SH-SY5Y (cell line): ENCODE measurements around the gene OR5B2.

Experiments
- GATA2 ChIP-seq: IDR thresholded peaks from 2 replicates; pipeline ENCODE4 v1.6.1; 2011; ENCODE audit warnings: mild to moderate bottlenecking, low read depth, low read length
- GATA3 ChIP-seq: IDR thresholded peaks from 2 replicates; pipeline ENCODE4 v1.6.1; 2011; ENCODE audit warnings: low read depth, mild to moderate bottlenecking, low read length, moderate library complexity

DNA sequence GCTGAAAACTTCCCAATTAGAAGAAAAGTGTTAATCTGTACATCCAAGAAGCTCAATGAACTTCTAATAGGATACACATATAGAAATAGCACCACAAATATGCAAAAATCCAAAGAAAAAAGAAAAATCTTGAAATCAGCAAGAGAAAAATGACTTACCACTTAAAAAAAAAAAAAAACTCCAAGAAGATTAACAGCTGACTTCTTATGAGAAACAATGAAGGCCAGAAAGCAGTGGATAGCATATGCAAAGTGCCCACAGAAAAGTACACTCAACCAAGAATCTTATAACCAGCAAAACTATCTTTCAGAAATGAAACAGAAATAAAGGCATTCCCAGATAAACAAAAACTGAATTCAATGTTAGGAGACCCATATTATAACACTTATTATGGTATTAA is 44.0 kb upstream of the OR5B2 start:
- TF ChIP-seq GATA3 (no peak), GATA2 (no peak)
